Measurements from ENCODE around the gene GPSM3.
"Not testable (repeated sequence)": the region's sequence is repeated elsewhere in the genome, so short reads cannot be mapped to it uniquely, and the experiment has no call there.

The GPSM3 gene

GRCh38 chr6:32148289-32149091, 44.0 kb downstream of the GPSM3 start:
- DNase-seq, result peak; percentile 71 to 76

- no peak for DNase-seq
These were observed 44.9 kb downstream of the GPSM3 start for GRCh38 chr6:32147401-32148132.

GRCh38 chr6:32146687-32147086, 45.8 kb downstream of the GPSM3 start:
- DNase-seq, result no peak

- DNase-seq, result no peak
These were observed 46.2 kb downstream of the GPSM3 start for GRCh38 chr6:32146287-32146686.

GRCh38 chr6:32144238-32144637, 48.2 kb downstream of the GPSM3 start:
- DNase-seq, result not testable (repeated sequence)
